ENCODE data around the gene KANSL3. TPM values are rescaled to one million over a fixed set of nuclear protein-coding genes. Genes with fewer than 3 reads are reported as not detected.

Gene KANSL3
- total and polyA plus RNA-seq, 9 of the 15 experiments (the other 6 are each of a cell fraction or from before 2014, with no cell fraction given) = 11.3 to 43.7 (median 27.9) TPM

- H3K4me1 ChIP-seq (replicated peaks in 1 of 2; ENCODE audit: control insufficient read depth in 2 of 2, insufficient read depth in 2 of 2, low read length in 2 of 2) = peaks cover 0 to 17% of the 10 kb centered on the region in 2 experiments; a peak in 2 of 5 replicates
- H2AFZ ChIP-seq (ENCODE audit: low read depth, low read length) = no peak overlapping the region
- H3K9me1 ChIP-seq (ENCODE audit: control insufficient read depth, insufficient read depth, low read length) = no peaks in the 10 kb centered on the region
- H3K27me3 ChIP-seq (ENCODE audit: control insufficient read depth in 2 of 2, insufficient read depth in 2 of 2, low read length in 2 of 2) = no peaks in the 10 kb centered on the region
- no peak overlapping the region for H3K4me3 ChIP-seq
- no peak overlapping the region for H3K27ac ChIP-seq (ENCODE audit: extremely low read depth, low read depth, low read length)
- intact Hi-C loops (cut with micrococcal nuclease) (no loop called here), in situ Hi-C loops (cut with MboI) (no loop called here)
- no peaks in the 10 kb centered on the region for H4K20me1 ChIP-seq (replicated peaks; ENCODE audit: control insufficient read depth, insufficient read depth, low read length)
- ChIA-PET CTCF (ENCODE audit: low intra/inter-chr PET ratio) (no interaction called here), POLR2A (interaction anchor here (0.5 to 1.6 kb wide), 4 partner anchors 8 to 16 kb away, joined by 3 to 7 read pairs (median 4); no protein-coding TSS in a partner anchor)
- H3K79me2 ChIP-seq (ENCODE audit: control insufficient read depth, insufficient read depth, low read length) = no peaks in the 10 kb centered on the region
- peaks cover 4% of the 10 kb centered on the region; the same call in 1 of the 3 replicates for H3K36me3 ChIP-seq (ENCODE audit: control insufficient read depth, insufficient read depth, low read length)
- no peak overlapping the region for H3K4me2 ChIP-seq (ENCODE audit: insufficient read depth, low read length)
- no peaks in the 10 kb centered on the region for H3K9me3 ChIP-seq (replicated peaks; ENCODE audit: control insufficient read depth, insufficient read depth, low read depth, low read length)
- WGBS (ENCODE audit: insufficient coverage, low coverage, missing lambda C conversion rate) = 81% methylated on average over 6 of the region's 6 CpGs
- ATAC-seq = no peak
- BruUV-seq (replicated peaks) = no TSS peak
- no peak for DNase-seq (ENCODE audit: extremely low read depth in 1 of 4, low spot score in 3 of 4)
- no peak overlapping the region for H3K9ac ChIP-seq (ENCODE audit: insufficient read depth in 1 of 2, low read depth in 2 of 2, low read length in 2 of 2)
- no peak for FAIRE-seq
- TF ChIP-seq, protein P1, sequence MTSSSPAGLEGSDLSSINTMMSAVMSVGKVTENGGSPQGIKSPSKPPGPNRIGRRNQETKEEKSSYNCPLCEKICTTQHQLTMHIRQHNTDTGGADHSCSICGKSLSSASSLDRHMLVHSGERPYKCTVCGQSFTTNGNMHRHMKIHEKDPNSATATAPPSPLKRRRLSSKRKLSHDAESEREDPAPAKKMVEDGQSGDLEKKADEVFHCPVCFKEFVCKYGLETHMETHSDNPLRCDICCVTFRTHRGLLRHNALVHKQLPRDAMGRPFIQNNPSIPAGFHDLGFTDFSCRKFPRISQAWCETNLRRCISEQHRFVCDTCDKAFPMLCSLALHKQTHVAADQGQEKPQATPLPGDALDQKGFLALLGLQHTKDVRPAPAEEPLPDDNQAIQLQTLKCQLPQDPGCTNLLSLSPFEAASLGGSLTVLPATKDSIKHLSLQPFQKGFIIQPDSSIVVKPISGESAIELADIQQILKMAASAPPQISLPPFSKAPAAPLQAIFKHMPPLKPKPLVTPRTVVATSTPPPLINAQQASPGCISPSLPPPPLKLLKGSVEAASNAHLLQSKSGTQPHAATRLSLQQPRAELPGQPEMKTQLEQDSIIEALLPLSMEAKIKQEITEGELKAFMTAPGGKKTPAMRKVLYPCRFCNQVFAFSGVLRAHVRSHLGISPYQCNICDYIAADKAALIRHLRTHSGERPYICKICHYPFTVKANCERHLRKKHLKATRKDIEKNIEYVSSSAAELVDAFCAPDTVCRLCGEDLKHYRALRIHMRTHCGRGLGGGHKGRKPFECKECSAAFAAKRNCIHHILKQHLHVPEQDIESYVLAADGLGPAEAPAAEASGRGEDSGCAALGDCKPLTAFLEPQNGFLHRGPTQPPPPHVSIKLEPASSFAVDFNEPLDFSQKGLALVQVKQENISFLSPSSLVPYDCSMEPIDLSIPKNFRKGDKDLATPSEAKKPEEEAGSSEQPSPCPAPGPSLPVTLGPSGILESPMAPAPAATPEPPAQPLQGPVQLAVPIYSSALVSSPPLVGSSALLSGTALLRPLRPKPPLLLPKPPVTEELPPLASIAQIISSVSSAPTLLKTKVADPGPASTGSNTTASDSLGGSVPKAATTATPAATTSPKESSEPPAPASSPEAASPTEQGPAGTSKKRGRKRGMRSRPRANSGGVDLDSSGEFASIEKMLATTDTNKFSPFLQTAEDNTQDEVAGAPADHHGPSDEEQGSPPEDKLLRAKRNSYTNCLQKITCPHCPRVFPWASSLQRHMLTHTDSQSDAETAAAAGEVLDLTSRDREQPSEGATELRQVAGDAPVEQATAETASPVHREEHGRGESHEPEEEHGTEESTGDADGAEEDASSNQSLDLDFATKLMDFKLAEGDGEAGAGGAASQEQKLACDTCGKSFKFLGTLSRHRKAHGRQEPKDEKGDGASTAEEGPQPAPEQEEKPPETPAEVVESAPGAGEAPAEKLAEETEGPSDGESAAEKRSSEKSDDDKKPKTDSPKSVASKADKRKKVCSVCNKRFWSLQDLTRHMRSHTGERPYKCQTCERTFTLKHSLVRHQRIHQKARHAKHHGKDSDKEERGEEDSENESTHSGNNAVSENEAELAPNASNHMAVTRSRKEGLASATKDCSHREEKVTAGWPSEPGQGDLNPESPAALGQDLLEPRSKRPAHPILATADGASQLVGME (CRISPR knock-in tag; IDR thresholded peaks at IDR 0.05) = no peak
- TF ChIP-seq SMAD1 (IDR thresholded peaks at IDR 0.05; ENCODE audit: low read depth, low read length, partially characterized antibody) (no peak), DEAF1 (CRISPR knock-in tag; IDR thresholded peaks at IDR 0.05) (no peak), ESRRB (CRISPR knock-in tag; IDR thresholded peaks at IDR 0.05; ENCODE audit: borderline replicate concordance) (no peak), CBX8 (IDR thresholded peaks at IDR 0.05; ENCODE audit: borderline replicate concordance, extremely low read depth, low read depth, low read length, poor library complexity, severe bottlenecking) (no peak), E2F6 (IDR thresholded peaks at IDR 0.05; ENCODE audit: borderline replicate concordance in 1 of 2, extremely low read depth in 1 of 2, insufficient read depth in 1 of 2, insufficient read length in 1 of 2, low read depth in 1 of 2, low read length in 1 of 2, poor library complexity in 1 of 2, severe bottlenecking in 1 of 2) (no peak)
- TF ChIP-seq, protein P2, sequence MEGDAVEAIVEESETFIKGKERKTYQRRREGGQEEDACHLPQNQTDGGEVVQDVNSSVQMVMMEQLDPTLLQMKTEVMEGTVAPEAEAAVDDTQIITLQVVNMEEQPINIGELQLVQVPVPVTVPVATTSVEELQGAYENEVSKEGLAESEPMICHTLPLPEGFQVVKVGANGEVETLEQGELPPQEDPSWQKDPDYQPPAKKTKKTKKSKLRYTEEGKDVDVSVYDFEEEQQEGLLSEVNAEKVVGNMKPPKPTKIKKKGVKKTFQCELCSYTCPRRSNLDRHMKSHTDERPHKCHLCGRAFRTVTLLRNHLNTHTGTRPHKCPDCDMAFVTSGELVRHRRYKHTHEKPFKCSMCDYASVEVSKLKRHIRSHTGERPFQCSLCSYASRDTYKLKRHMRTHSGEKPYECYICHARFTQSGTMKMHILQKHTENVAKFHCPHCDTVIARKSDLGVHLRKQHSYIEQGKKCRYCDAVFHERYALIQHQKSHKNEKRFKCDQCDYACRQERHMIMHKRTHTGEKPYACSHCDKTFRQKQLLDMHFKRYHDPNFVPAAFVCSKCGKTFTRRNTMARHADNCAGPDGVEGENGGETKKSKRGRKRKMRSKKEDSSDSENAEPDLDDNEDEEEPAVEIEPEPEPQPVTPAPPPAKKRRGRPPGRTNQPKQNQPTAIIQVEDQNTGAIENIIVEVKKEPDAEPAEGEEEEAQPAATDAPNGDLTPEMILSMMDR (IDR thresholded peaks at IDR 0.05 in 2 of 3, conservative IDR thresholded peaks at IDR 0.05 in 1 of 3; ENCODE audit: insufficient read depth in 2 of 3, low read depth in 1 of 3, low read length in 3 of 3) = no peak
- TF ChIP-seq, protein P3, sequence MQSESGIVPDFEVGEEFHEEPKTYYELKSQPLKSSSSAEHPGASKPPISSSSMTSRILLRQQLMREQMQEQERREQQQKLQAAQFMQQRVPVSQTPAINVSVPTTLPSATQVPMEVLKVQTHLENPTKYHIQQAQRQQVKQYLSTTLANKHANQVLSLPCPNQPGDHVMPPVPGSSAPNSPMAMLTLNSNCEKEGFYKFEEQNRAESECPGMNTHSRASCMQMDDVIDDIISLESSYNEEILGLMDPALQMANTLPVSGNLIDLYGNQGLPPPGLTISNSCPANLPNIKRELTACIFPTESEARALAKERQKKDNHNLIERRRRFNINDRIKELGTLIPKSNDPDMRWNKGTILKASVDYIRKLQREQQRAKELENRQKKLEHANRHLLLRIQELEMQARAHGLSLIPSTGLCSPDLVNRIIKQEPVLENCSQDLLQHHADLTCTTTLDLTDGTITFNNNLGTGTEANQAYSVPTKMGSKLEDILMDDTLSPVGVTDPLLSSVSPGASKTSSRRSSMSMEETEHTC (IDR thresholded peaks at IDR 0.05) = no peak
Observed at GRCh38 chr2:96547731-96548171, 90.4 kb downstream of the KANSL3 start.

Data from K562 (cell line).